Measurements from ENCODE around the gene SMIM36. TPM values are rescaled to one million over a fixed set of nuclear protein-coding genes. Genes with fewer than 3 reads are reported as not detected.
A peak's percentile ranks its signal among the peaks of the same experiment; 100 is the strongest.

The SMIM36 gene
- polyA plus RNA-seq, 3 donors = not detected

DNA sequence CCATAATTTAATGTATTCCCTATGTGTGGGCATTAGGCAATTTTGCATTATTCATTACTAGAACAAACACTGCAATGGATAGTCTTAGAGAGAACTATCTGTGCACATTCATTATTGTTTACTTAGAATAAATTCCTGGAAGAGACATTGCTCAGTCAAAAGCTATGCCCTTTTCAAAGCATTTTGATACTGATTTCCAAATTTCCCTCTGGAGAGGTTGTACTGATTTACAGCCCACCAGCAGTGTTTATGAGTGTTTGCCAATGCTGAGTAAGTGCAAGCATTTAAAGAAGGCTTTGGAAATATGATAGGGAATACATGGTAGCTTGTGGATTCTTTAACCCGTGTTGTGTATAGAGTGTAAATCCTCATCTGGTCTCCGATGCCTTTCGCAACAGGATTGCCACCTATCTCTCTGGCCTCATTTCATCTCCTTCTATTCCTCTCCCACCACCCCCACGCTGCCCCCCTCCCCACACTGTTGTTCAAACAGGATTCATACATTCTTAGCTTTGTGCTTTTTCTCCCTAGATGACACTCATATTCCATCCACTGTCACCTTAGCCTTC is 56.3 kb downstream of the SMIM36 start:
- Histone ChIP-seq H3K4me2 (replicated peaks; ENCODE audit: extremely low read depth, low read length, poor library complexity, severe bottlenecking) (no peak overlapping the region), H3K36me3 (replicated peaks in 1 of 2; ENCODE audit: control insufficient read depth in 1 of 2, insufficient read depth in 2 of 2, low read length in 2 of 2) (no peaks in the 10 kb centered on the region), H2AFZ (ENCODE audit: insufficient read depth, low read depth, low read length, poor library complexity, severe bottlenecking) (no peak overlapping the region), H3K4me3 (replicated peaks in 1 of 3; ENCODE audit: low read depth in 2 of 3, low read length in 3 of 3) (no peak overlapping the region), H4K20me1 (ENCODE audit: insufficient read depth, low read length) (no peaks in the 10 kb centered on the region), H3K79me2 (ENCODE audit: insufficient read depth, low read length) (no peaks in the 10 kb centered on the region), H3K27ac (ENCODE audit: low read depth in 1 of 2, low read length in 2 of 2) (no peak overlapping the region), H3K9ac (ENCODE audit: insufficient read depth, low read length, poor library complexity, severe bottlenecking) (no peak overlapping the region), H3K4me1 (ENCODE audit: control insufficient read depth in 1 of 2, insufficient read depth in 2 of 2, low read length in 2 of 2) (no peaks in the 10 kb centered on the region), H3K9me3 (replicated peaks in 1 of 2; ENCODE audit: control insufficient read depth in 1 of 2, insufficient read depth in 1 of 2, low read length in 2 of 2) (no peaks in the 10 kb centered on the region), H3K27me3 (ENCODE audit: control insufficient read depth in 2 of 2, insufficient read depth in 2 of 2, low read length in 2 of 2) (no peaks in the 10 kb centered on the region)
- intact Hi-C loops (cut with micrococcal nuclease) = no loop called here
- Mint-ChIP-seq H3K27ac (no peak overlapping the region), H3K36me3 (no peaks in the 10 kb centered on the region), H3K9me3 (peaks cover 0 to 6% (median 3%) of the 10 kb centered on the region in 7 donors), H3K4me1 (peaks cover 13% of the 10 kb centered on the region), H3K27me3 (ENCODE audit: low read depth in 3 of 3) (peaks cover 0 to 10% (median 5%) of the 10 kb centered on the region in 3 donors), H3K4me3 (no peak overlapping the region)
- TF ChIP-seq, protein P1, sequence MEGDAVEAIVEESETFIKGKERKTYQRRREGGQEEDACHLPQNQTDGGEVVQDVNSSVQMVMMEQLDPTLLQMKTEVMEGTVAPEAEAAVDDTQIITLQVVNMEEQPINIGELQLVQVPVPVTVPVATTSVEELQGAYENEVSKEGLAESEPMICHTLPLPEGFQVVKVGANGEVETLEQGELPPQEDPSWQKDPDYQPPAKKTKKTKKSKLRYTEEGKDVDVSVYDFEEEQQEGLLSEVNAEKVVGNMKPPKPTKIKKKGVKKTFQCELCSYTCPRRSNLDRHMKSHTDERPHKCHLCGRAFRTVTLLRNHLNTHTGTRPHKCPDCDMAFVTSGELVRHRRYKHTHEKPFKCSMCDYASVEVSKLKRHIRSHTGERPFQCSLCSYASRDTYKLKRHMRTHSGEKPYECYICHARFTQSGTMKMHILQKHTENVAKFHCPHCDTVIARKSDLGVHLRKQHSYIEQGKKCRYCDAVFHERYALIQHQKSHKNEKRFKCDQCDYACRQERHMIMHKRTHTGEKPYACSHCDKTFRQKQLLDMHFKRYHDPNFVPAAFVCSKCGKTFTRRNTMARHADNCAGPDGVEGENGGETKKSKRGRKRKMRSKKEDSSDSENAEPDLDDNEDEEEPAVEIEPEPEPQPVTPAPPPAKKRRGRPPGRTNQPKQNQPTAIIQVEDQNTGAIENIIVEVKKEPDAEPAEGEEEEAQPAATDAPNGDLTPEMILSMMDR (IDR thresholded peaks at IDR 0.05) = no peak
- WGBS (ENCODE audit: insufficient coverage) = no CpG with 5 or more reads among the region's 4 CpGs
- DNase-seq = no peak

GRCh38 chr17:55453839-55454557 is 57.3 kb downstream of the SMIM36 start:
- no peak overlapping the region for H3K4me2 ChIP-seq (replicated peaks; ENCODE audit: extremely low read depth, low read length, poor library complexity, severe bottlenecking)
- Mint-ChIP-seq H3K36me3 (no peaks in the 10 kb centered on the region), H3K9me3 (peaks cover 0 to 6% (median 3%) of the 10 kb centered on the region in 7 donors), H3K27ac (no peak overlapping the region), H3K4me1 (peaks cover 13% of the 10 kb centered on the region), H3K4me3 (no peak overlapping the region), H3K27me3 (ENCODE audit: low read depth in 3 of 3) (peaks cover 1 to 10% (median 9%) of the 10 kb centered on the region in 3 donors)
- TF ChIP-seq, protein P1 (IDR thresholded peaks at IDR 0.05) = no peak
- no peaks in the 10 kb centered on the region for H3K36me3 ChIP-seq (replicated peaks in 1 of 2; ENCODE audit: control insufficient read depth in 1 of 2, insufficient read depth in 2 of 2, low read length in 2 of 2)
- no peaks in the 10 kb centered on the region for H3K79me2 ChIP-seq (ENCODE audit: insufficient read depth, low read length)
- H3K4me3 ChIP-seq (replicated peaks in 1 of 3; ENCODE audit: low read depth in 2 of 3, low read length in 3 of 3) = no peak overlapping the region
- no peaks in the 10 kb centered on the region for H3K9me3 ChIP-seq (replicated peaks in 1 of 2; ENCODE audit: control insufficient read depth in 1 of 2, insufficient read depth in 1 of 2, low read length in 2 of 2)
- H3K4me1 ChIP-seq (ENCODE audit: control insufficient read depth in 1 of 2, insufficient read depth in 2 of 2, low read length in 2 of 2) = no peaks in the 10 kb centered on the region
- intact Hi-C loops (cut with micrococcal nuclease) = no loop called here
- H3K27me3 ChIP-seq (ENCODE audit: control insufficient read depth in 2 of 2, insufficient read depth in 2 of 2, low read length in 2 of 2) = no peaks in the 10 kb centered on the region
- DNase-seq = peak in 1 of 3 donors; percentile 8
- no CpG with 5 or more reads among the region's 6 CpGs for WGBS (ENCODE audit: insufficient coverage)
- no peak overlapping the region for H2AFZ ChIP-seq (ENCODE audit: insufficient read depth, low read depth, low read length, poor library complexity, severe bottlenecking)
- H4K20me1 ChIP-seq (ENCODE audit: insufficient read depth, low read length) = no peaks in the 10 kb centered on the region
- no peak overlapping the region for H3K9ac ChIP-seq (ENCODE audit: insufficient read depth, low read length, poor library complexity, severe bottlenecking)
- H3K27ac ChIP-seq (ENCODE audit: low read depth in 1 of 2, low read length in 2 of 2) = no peak overlapping the region
